Spleen (tissue), 11 donors: Measurements from ENCODE around the gene TIPRL. TPM values are rescaled to one million over a fixed set of nuclear protein-coding genes. Genes with fewer than 3 reads are reported as not detected.

ENCODE experiments used
- DNase-seq: peaks from one replicate; pipeline ENCODE4 v3.0.0-alpha.2; 2020
- H3K27ac ChIP-seq, 8 donors: fragments of 200-600 bp; sonication (generic) in 7 of 8; 1 replicate in 4 of 8; 2 replicates in 4 of 8; pipeline versions ENCODE4 v1.5.0 to v1.8.0; 2016 to 2021; ENCODE audit warnings: inconsistent platforms in 4 of 8, mild to moderate bottlenecking in 4 of 8, moderate library complexity in 1 of 8
- H3K27me3 ChIP-seq, 7 donors: fragments of 200-600 bp; sonication (generic) in 6 of 7; replicated peaks in 1 of 7; 1 replicate in 4 of 7; 2 replicates in 3 of 7; pipeline versions ENCODE4 v1.5.0 to v1.8.0; 2016 to 2021; ENCODE audit warnings: inconsistent platforms in 3 of 7, mild to moderate bottlenecking in 1 of 7
- H3K36me3 ChIP-seq, 6 donors: fragments of 200-600 bp; sonication (generic) in 5 of 6; 1 replicate in 4 of 6; 2 replicates in 2 of 6; pipeline versions ENCODE4 v1.5.0 to v1.8.0; 2016 to 2021; ENCODE audit warnings: inconsistent platforms in 2 of 6
- H3K4me1 ChIP-seq, 6 donors: fragments of 200-600 bp; sonication (generic) in 5 of 6; 1 replicate in 3 of 6; 2 replicates in 3 of 6; pipeline versions ENCODE4 v1.5.0 to v1.8.0; 2016 to 2021; ENCODE audit warnings: inconsistent platforms in 3 of 6
- H3K4me3 ChIP-seq, 8 donors: fragments of 200-600 bp; sonication (generic) in 7 of 8; 1 replicate in 4 of 8; 2 replicates in 4 of 8; pipeline versions ENCODE4 v1.5.0 to v1.8.0; 2016 to 2021; ENCODE audit warnings: inconsistent platforms in 4 of 8, mild to moderate bottlenecking in 4 of 8, moderate library complexity in 2 of 8
- H3K9me3 ChIP-seq, 8 donors: fragments of 200-600 bp; sonication (generic) in 7 of 8; 1 replicate in 4 of 8; 2 replicates in 4 of 8; pipeline versions ENCODE4 v1.5.0 to v1.8.0; 2016 to 2021; ENCODE audit warnings: inconsistent platforms in 4 of 8
- POLR2A ChIP-seq, 3 donors: fragments of 450-650 bp; IDR thresholded peaks; one replicate each; pipeline ENCODE4 v1.5.1; 2017; ENCODE audit warnings: antibody characterized with exemption in 3 of 3, mild to moderate bottlenecking in 1 of 3
- POLR2AphosphoS5 ChIP-seq, 3 donors: sonication (generic); formaldehyde crosslinking; IDR thresholded peaks; one replicate each; pipeline ENCODE4 v1.5.1; 2017; ENCODE audit warnings: antibody characterized with exemption in 3 of 3
- WGBS, 5 donors: extraction: QIAGEN DNeasy Blood & Tissue Kit in 3 of 5; methylation state at CpG; one replicate each; pipeline versions ENCODE4 v1.1.5 to v1.1.7; 2013 to 2018; 5-methylcytosine and 5-hydroxymethylcytosine counted together
- intact Hi-C: fragments of 100-400 bp; cut with DNase I; formaldehyde crosslinking; loops from one replicate; pipeline ENCODE4 v1.15.0; 2023; ENCODE audit warnings: low total_unique reads
- polyA plus RNA-seq, 3 donors: library from polyadenylated mRNA; stranded (reverse); fragments of 200-250 nt; gene quantifications; one replicate each; pipeline ENCODE4 v1.2.1, GENCODE V29; 2013
- total RNA-seq, 7 donors: library from RNA; depleted of rRNA in 3 of 7; stranded (reverse); fragments of >200 nt in 3 of 7; fragmentation: NEBNext Ultra II Directional in 4 of 7; extraction: Animal tissue kit (Norgen Biotek cat#: 25700) in 4 of 7; gene quantifications; one replicate each; pipeline versions ENCODE4 v1.1.0 to v1.2.1, GENCODE V29; 2016 to 2021
- TF ChIP-seq, protein P1 (sequence below), 11 experiments: fragments of 200-600 bp in 7 of 11; fragments of 450-650 bp in 4 of 11; sonication (generic) in 4 of 11; IDR thresholded peaks in 8 of 11; conservative IDR thresholded peaks in 3 of 11; 1 replicate in 7 of 11; 2 replicates in 4 of 11; pipeline versions ENCODE4 v1.4.0 to v1.8.0; 2016 to 2021; ENCODE audit warnings: antibody characterized with exemption in 11 of 11, inconsistent platforms in 4 of 11, mild to moderate bottlenecking in 1 of 11
- donor health status: healthy with polysubstance abuse.
- donor health status: DM: no; HTN: no; CAD: no; lungs with moderate emphysema.
- donor health status: DM: no; HTN: no; CAD: no.
- donor health status: Bipolar disorder and iron deficiency.
- donor health status: healthy.
- donor health status: DM: no; HTN: no; CAD: no.
- donor health status: DM: yes; HTN: yes; CAD: no.

Gene TIPRL
- total and polyA plus RNA-seq, 10 donors = 10.1 to 26.3 (median 17.5) TPM

DNA sequence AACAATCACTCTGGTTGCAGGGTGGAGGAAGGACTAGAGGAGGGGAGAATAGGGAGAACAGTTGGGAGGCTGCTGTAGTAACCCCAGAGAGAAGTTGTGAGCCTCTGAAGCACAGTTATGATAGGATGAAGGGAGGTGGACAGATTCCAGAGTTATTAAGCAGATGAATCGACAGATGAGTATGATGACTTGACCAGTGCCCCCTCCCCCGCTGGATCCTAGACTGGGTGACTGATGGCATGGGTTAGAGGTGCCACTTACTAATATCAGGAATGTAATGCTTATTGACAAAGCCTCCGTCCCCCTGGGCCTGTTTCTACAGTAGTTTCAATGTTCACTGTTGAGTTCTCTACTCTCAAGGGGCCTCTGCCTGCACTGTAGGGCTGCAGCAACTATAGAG, 14.0 kb upstream of the TIPRL start:
- no peaks in the 10 kb centered on the region for H3K27me3 ChIP-seq
- no peaks in the 10 kb centered on the region for H3K36me3 ChIP-seq
- H3K9me3 ChIP-seq = peaks cover 0 to 16% (median 14%) of the 10 kb centered on the region in 8 donors
- DNase-seq = no peak
- no peak overlapping the region for H3K4me3 ChIP-seq
- peaks cover 0 to 6% (median 0%) of the 10 kb centered on the region in 6 donors for H3K4me1 ChIP-seq
- intact Hi-C loops = no loop called here
- no peak overlapping the region for H3K27ac ChIP-seq
- WGBS, 5 donors = 69 to 91% (median 83%) methylated on average over 3 of the region's 3 CpGs
- TF ChIP-seq, protein P1, sequence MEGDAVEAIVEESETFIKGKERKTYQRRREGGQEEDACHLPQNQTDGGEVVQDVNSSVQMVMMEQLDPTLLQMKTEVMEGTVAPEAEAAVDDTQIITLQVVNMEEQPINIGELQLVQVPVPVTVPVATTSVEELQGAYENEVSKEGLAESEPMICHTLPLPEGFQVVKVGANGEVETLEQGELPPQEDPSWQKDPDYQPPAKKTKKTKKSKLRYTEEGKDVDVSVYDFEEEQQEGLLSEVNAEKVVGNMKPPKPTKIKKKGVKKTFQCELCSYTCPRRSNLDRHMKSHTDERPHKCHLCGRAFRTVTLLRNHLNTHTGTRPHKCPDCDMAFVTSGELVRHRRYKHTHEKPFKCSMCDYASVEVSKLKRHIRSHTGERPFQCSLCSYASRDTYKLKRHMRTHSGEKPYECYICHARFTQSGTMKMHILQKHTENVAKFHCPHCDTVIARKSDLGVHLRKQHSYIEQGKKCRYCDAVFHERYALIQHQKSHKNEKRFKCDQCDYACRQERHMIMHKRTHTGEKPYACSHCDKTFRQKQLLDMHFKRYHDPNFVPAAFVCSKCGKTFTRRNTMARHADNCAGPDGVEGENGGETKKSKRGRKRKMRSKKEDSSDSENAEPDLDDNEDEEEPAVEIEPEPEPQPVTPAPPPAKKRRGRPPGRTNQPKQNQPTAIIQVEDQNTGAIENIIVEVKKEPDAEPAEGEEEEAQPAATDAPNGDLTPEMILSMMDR (IDR thresholded peaks at IDR 0.05 in 8 of 11, conservative IDR thresholded peaks at IDR 0.05 in 3 of 11) = no peak
- no peak for TF ChIP-seq POLR2A (IDR thresholded peaks at IDR 0.05)
- TF ChIP-seq POLR2AphosphoS5 (IDR thresholded peaks at IDR 0.05) = no peak

DNA sequence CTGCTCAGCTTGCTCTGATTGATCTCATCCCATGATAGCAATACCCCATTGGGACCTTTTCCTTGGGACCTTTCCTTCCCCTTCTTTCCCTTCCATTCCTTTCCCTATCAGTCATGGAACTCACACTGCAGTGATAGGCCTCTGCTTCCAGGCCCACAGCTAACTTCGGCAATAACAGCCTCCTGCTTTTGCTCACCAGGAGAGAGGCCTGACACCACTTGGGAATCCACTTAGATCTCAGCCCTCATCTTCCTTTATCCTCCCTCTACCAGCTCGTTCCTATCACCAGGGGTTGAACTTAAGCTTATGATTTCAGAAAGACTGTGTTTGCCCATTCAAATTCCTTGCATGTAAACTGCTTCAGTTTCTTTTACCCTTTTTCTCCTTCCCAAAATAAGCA, 11.0 kb upstream of the TIPRL start:
- TF ChIP-seq POLR2A (IDR thresholded peaks at IDR 0.05) (no peak), POLR2AphosphoS5 (IDR thresholded peaks at IDR 0.05) (no peak)
- TF ChIP-seq, protein P1 (IDR thresholded peaks at IDR 0.05 in 8 of 11, conservative IDR thresholded peaks at IDR 0.05 in 3 of 11) = no peak
- Histone ChIP-seq H3K4me3 (no peak overlapping the region), H3K4me1 (peaks cover 0 to 6% (median 0%) of the 10 kb centered on the region in 6 donors), H3K27ac (no peak overlapping the region), H3K9me3 (no peaks in the 10 kb centered on the region), H3K27me3 (no peaks in the 10 kb centered on the region), H3K36me3 (no peaks in the 10 kb centered on the region)
- intact Hi-C loops = no loop called here
- no peak for DNase-seq
- WGBS, 5 donors = 61 to 71% (median 67%) methylated on average over 2 of the region's 2 CpGs

DNA sequence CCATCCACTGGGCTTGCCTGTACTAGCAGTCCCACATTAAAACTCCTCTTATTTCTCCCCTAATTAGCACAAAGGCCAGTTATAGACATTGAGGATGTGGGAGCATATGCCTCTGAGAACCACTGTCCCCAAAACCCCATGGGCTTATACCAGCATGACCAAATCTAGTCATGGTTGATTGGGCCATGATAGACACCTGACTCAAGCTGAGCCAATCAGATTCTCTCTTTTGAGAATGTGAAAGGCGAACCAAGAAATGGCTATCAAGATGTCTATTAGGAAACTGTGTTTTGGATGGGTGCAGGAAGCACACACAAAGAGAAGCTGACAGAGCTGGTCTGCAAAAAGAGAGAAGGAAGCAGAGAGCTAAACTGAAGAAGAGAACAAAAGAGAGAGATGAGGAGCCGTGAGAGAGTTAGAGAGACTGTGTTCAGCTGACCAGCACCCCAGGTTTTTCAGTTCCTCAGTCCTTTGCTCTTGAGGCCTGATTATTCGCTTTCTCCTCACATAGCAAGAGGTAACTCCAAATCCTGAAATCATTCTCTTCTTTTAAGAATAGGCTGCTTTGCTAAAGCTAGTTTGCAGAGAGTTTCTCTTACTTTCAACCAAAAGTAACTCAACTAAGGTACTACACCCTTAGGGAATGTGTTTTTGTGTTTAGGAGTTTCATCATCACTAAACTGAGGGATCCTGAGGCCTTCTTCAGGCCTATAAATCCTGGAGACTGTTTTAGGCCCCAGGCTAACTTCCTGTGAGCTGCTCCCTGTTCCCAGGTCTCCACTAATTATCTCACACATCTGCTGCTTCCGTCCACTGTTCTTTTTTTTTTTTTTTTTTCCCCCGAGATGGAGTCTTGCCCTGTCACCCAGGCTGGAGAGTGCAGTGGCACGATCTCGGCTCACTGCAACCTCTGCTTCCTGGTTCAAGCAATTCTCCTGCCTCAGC, 7.9 kb upstream of the TIPRL start:
- Histone ChIP-seq H3K4me1 (no peaks in the 10 kb centered on the region), H3K27me3 (peaks cover 0 to 5% (median 0%) of the 10 kb centered on the region in 7 donors), H3K4me3 (no peak overlapping the region), H3K9me3 (no peaks in the 10 kb centered on the region), H3K36me3 (no peaks in the 10 kb centered on the region), H3K27ac (no peak overlapping the region)
- DNase-seq = no peak
- intact Hi-C loops = no loop called here
- 83 to 87% (median 84%) methylated on average over 7 of the region's 7 CpGs for WGBS, 5 donors
- TF ChIP-seq POLR2AphosphoS5 (IDR thresholded peaks at IDR 0.05) = no peak
- no peak for TF ChIP-seq POLR2A (IDR thresholded peaks at IDR 0.05)
- TF ChIP-seq, protein P1 (IDR thresholded peaks at IDR 0.05 in 8 of 11, conservative IDR thresholded peaks at IDR 0.05 in 3 of 11) = no peak

DNA sequence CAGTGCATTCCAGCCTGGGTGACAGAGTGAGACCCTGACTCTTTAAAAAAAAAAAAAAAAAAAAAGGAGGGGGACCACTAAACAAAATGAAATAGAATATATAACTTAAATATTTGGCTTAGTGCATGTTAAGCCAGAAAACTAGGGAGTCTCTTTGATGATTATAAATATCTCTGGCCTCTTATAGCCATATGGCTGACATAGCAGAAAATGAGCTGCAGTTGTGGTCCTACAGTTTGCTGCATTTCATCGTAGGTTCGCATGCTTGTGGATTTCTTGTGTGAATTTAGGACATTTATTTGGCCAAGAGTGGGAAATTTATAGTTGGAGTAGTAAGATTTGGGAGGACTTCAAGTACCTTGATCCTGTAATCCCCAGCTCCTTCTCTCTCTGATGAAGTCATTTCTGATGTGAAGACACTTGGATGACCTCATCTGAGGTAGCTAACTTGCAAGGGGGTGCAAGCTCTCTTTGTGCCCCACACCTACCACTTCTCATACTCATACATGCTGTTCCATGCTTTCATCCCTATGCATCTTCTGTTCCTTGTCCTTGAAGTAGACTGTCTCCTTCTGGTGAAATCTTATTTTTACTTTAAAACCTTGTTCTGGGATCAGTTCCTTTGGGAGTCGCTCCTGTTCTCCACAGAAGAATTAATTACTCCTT, 6.4 kb upstream of the TIPRL start:
- Histone ChIP-seq H3K4me3 (no peak overlapping the region), H3K9me3 (no peaks in the 10 kb centered on the region), H3K27me3 (peaks cover 0 to 5% (median 0%) of the 10 kb centered on the region in 7 donors), H3K4me1 (no peaks in the 10 kb centered on the region), H3K27ac (no peak overlapping the region), H3K36me3 (no peaks in the 10 kb centered on the region)
- TF ChIP-seq, protein P1 (IDR thresholded peaks at IDR 0.05 in 8 of 11, conservative IDR thresholded peaks at IDR 0.05 in 3 of 11) = no peak
- TF ChIP-seq POLR2AphosphoS5 (IDR thresholded peaks at IDR 0.05) (no peak), POLR2A (IDR thresholded peaks at IDR 0.05) (no peak)
- no peak for DNase-seq
- WGBS, 5 donors = 88 to 97% (median 93%) methylated on average over 3 of the region's 3 CpGs
- intact Hi-C loops = no loop called here
